Activated B cell treated with CpG ODN at 0.5 μM for 24 hours (primary cell): ENCODE measurements around the gene ADARB2. TPM values are rescaled to one million over a fixed set of nuclear protein-coding genes. Genes with fewer than 3 reads are reported as not detected.

Source experiments
- ATAC-seq: fragments of 200-7000 bp; cut with Tn5 transposase; one replicate; pipeline ENCODE4 v1.10.0; 2021; ENCODE audit warnings: low read depth, mild to moderate bottlenecking, moderate library complexity
- CTCF ChIA-PET: fragments of 350-600 bp; sonication (Branson Sonifier 250); formaldehyde crosslinking; loops from one replicate; lab custom pipeline; 2021; ENCODE audit warnings: antibody characterized with exemption; lab: Charles Lee
- POLR2A ChIA-PET: fragments of 350-600 bp; sonication (Branson Sonifier 250); formaldehyde crosslinking; loops from one replicate; lab custom pipeline; 2021; ENCODE audit warnings: antibody characterized with exemption; lab: Charles Lee
- DNase-seq: peaks from one replicate; pipeline ENCODE4 v3.0.0; 2022
- H3K27ac Mint-ChIP-seq: one replicate; pipeline ENCODE4 v1.8.0; 2020; ENCODE audit warnings: mixed read lengths
- H3K27me3 Mint-ChIP-seq: one replicate; pipeline ENCODE4 v1.8.0; 2021; ENCODE audit warnings: mixed read lengths
- H3K36me3 Mint-ChIP-seq: one replicate; pipeline ENCODE4 v1.8.0; 2021; ENCODE audit warnings: low read depth, mixed read lengths
- H3K4me1 Mint-ChIP-seq: one replicate; pipeline ENCODE4 v1.8.0; 2021; ENCODE audit warnings: mixed read lengths
- H3K4me3 Mint-ChIP-seq: one replicate; pipeline ENCODE4 v1.8.0; 2020; ENCODE audit warnings: mild to moderate bottlenecking, mixed read lengths
- H3K9me3 Mint-ChIP-seq: one replicate; pipeline ENCODE4 v1.8.0; 2020; ENCODE audit warnings: mixed read lengths
- CTCF ChIP-seq: fragments of 200-600 bp; IDR thresholded peaks from one replicate; pipeline ENCODE4 v1.8.0; 2022; ENCODE audit warnings: antibody characterized with exemption, mild to moderate bottlenecking
- intact Hi-C: fragments of 100-400 bp; cut with micrococcal nuclease; formaldehyde crosslinking; loops from one replicate; pipeline ENCODE4 v1.15.1; 2024
- total RNA-seq: library from RNA; stranded (reverse); gene quantifications from 2 replicates; pipeline ENCODE4 v1.2.3, GENCODE V29; 2022

ADARB2 gene
- total RNA-seq, 1 donor from 2014 or later: 0.11 TPM

DNA sequence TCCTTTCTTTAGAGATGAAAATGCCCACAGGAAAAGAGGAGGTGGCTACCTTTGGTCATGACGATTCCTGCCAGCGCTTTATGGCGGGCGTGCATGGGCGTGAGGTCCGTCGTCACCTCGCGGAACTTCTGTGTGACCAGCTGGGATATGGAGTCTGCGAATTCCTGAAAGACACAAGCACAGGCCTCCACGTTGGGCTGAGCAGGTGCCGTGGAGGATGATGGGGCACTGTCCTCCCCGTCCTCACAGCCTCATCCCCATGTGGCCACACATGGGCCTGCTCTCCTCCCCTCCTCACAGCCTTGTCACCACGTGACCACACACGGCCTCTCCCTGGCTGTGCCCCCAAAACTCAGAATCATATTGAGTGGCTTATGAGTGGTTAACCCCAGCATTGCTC lies 466.4 kb downstream of the ADARB2 start:
- CTCF ChIA-PET: no interaction called here

DNA sequence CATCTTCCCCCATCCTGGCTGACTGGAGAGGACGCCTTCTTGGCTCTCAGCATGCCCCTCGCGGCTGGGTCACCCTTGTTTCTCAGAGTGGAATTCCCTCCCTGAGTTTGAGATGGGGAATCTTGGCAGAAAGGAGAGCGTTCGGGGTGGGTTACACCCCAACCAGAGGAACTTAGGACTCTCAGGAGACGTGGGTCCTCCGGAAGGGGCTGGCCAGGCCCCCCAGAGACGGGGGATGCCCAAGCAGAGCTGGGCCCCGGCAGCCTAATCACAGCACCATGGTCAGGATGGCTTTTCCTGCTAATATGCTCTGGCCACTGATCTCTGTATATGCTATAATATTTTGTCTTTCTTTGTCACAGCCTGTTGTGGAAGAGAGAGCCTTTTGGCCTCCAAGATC lies 466.8 kb downstream of the ADARB2 start:
- TF ChIP-seq CTCF: no peak
- intact Hi-C loops: no loop called here
- no peaks in the 10 kb centered on the region for H3K4me1 Mint-ChIP-seq
- CTCF ChIA-PET: no interaction called here
- DNase-seq (no peak), ATAC-seq (no peak)
- no peaks in the 10 kb centered on the region for H3K9me3 Mint-ChIP-seq
- H3K27me3 Mint-ChIP-seq: no peaks in the 10 kb centered on the region
- POLR2A ChIA-PET: no interaction called here
- no peak overlapping the region for H3K27ac Mint-ChIP-seq
- H3K36me3 Mint-ChIP-seq: no peaks in the 10 kb centered on the region
- H3K4me3 Mint-ChIP-seq: no peak overlapping the region

More for the DNA sequence above, 466.4 kb downstream of the ADARB2 start:
- Mint-ChIP-seq H3K4me3 (no peak overlapping the region), H3K27me3 (no peaks in the 10 kb centered on the region), H3K36me3 (no peaks in the 10 kb centered on the region), H3K4me1 (no peaks in the 10 kb centered on the region), H3K27ac (no peak overlapping the region), H3K9me3 (no peaks in the 10 kb centered on the region)
- intact Hi-C loops: no loop called here
- DNase-seq (no peak), ATAC-seq (no peak)
- POLR2A ChIA-PET: no interaction called here
- no peak for TF ChIP-seq CTCF

- TF ChIP-seq CTCF: no peak
- no peak for DNase-seq
- Mint-ChIP-seq H3K4me3 (no peak overlapping the region), H3K4me1 (no peaks in the 10 kb centered on the region), H3K27ac (no peak overlapping the region), H3K36me3 (no peaks in the 10 kb centered on the region), H3K9me3 (no peaks in the 10 kb centered on the region), H3K27me3 (peaks cover 2% of the 10 kb centered on the region)
- no peak for ATAC-seq
- intact Hi-C loops: no loop called here
- CTCF ChIA-PET: no interaction called here
- POLR2A ChIA-PET: no interaction called here
Measured at GRCh38 chr10:1268831-1269230, 468.5 kb downstream of the ADARB2 start.

DNA sequence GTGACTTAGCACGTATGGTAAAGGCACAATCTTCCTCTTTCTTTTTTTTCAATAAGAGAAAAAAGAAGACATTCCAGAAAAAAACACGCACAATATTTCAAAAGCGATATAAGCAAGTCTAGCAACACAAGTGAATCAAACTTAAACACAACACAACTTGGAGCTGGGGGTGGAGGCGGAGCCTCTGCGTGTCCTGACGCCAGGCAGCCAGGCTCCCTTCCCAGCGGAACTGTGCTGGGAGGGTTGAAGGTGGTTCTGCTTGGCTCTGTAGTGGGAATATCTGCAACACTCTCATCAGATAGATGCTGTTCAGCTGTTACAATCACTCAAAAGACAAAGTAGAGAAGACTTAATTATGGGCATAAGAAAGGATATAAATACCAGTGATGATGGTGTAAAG lies 469.8 kb downstream of the ADARB2 start:
- no peaks in the 10 kb centered on the region for H3K9me3 Mint-ChIP-seq
- ATAC-seq (no peak), DNase-seq (no peak)
- H3K4me1 Mint-ChIP-seq: no peaks in the 10 kb centered on the region
- no peaks in the 10 kb centered on the region for H3K36me3 Mint-ChIP-seq
- peaks cover 2% of the 10 kb centered on the region for H3K27me3 Mint-ChIP-seq
- H3K4me3 Mint-ChIP-seq: no peak overlapping the region
- CTCF ChIA-PET: no interaction called here
- POLR2A ChIA-PET: no interaction called here
- intact Hi-C loops: no loop called here
- TF ChIP-seq CTCF: no peak
- no peak overlapping the region for H3K27ac Mint-ChIP-seq

DNA sequence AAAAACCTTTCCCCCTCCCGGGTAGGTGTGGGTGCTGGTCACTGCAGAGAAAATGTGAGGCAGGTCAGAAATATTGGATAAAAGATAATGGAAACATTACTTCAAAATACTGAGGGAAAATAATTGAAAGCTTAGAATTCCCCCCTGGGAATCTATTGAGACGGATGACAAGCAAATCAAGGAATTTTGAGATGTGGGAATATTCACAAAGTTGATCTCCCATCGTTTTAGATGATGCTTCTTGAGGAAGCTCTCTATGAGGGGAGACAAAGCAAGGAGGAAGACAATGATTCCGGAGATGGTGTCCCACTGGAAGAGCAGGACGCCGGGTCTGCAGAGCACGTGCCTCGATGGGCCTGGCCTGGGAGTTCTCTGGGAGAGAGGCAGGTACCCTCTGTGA lies 470.2 kb downstream of the ADARB2 start:
- no peak for DNase-seq
- Mint-ChIP-seq H3K36me3 (no peaks in the 10 kb centered on the region), H3K4me3 (no peak overlapping the region), H3K27me3 (peaks cover 2% of the 10 kb centered on the region), H3K9me3 (no peaks in the 10 kb centered on the region), H3K4me1 (no peaks in the 10 kb centered on the region), H3K27ac (no peak overlapping the region)
- POLR2A ChIA-PET: no interaction called here
- no peak for ATAC-seq
- CTCF ChIA-PET: no interaction called here
- intact Hi-C loops: no loop called here
- TF ChIP-seq CTCF: no peak
